Common myeloid progenitor, CD34-positive (primary cell): ENCODE data around the gene ADGRV1.
"Not testable (repeated sequence)": the region's sequence is repeated elsewhere in the genome, so short reads cannot be mapped to it uniquely, and the experiment has no call there.

Experiments
- CTCF ChIA-PET: fragments of 350-600 bp; sonication (Branson Sonifier 250); formaldehyde crosslinking; loops from one replicate; lab custom pipeline; 2021; ENCODE audit warnings: antibody characterized with exemption; lab: Charles Lee
- POLR2A ChIA-PET: fragments of 350-600 bp; sonication (Branson Sonifier 250); formaldehyde crosslinking; loops from one replicate; lab custom pipeline; 2021; ENCODE audit warnings: antibody characterized with exemption; lab: Charles Lee
- DNase-seq, 3 donors: peaks; one replicate each; pipeline versions ENCODE4 v3.0.0 to v3.0.0-alpha.2; 2013
- H3K27ac ChIP-seq, 2 experiments: 1 replicate in 1 of 2; 2 replicates in 1 of 2; pipeline ENCODE4 v1.7.0; 2013; ENCODE audit warnings: inconsistent platforms in 2 of 2, low read length in 2 of 2, mild to moderate bottlenecking in 2 of 2, low read depth in 1 of 2, moderate library complexity in 1 of 2; ENCODE audit not compliant: severe bottlenecking in 2 of 2, insufficient read depth in 1 of 2, poor library complexity in 1 of 2
- H3K27me3 ChIP-seq, 5 experiments: replicated peaks in 2 of 5; 1 replicate in 3 of 5; 2 replicates in 2 of 5; pipeline versions ENCODE4 v1.6.1 to v1.7.0; 2013; ENCODE audit warnings: low read length in 4 of 5, mild to moderate bottlenecking in 2 of 5, moderate library complexity in 2 of 5, inconsistent platforms in 1 of 5; ENCODE audit not compliant: insufficient read depth in 5 of 5, control insufficient read depth in 4 of 5
- H3K36me3 ChIP-seq, 4 experiments: 1 replicate in 2 of 4; 2 replicates in 2 of 4; pipeline versions ENCODE4 v1.6.1 to v1.7.0; 2013; ENCODE audit warnings: low read length in 3 of 4, control low read depth in 1 of 4, mild to moderate bottlenecking in 1 of 4; ENCODE audit not compliant: control insufficient read depth in 4 of 4, insufficient read depth in 4 of 4
- H3K4me1 ChIP-seq, 4 experiments: 1 replicate in 3 of 4; 2 replicates in 1 of 4; pipeline versions ENCODE4 v1.6.1 to v1.7.1; 2013; ENCODE audit warnings: low read length in 3 of 4, mild to moderate bottlenecking in 3 of 4, control low read depth in 1 of 4, inconsistent platforms in 1 of 4, moderate library complexity in 1 of 4; ENCODE audit not compliant: control insufficient read depth in 4 of 4, insufficient read depth in 4 of 4; ENCODE audit errors: control extremely low read depth in 1 of 4
- H3K4me3 ChIP-seq, 7 experiments: 1 replicate in 4 of 7; 2 replicates in 3 of 7; pipeline versions ENCODE4 v1.5.1 to v1.7.0; 2013; ENCODE audit warnings: mild to moderate bottlenecking in 7 of 7, low read length in 6 of 7, moderate library complexity in 6 of 7, inconsistent platforms in 2 of 7, low read depth in 2 of 7, control low read depth in 1 of 7; ENCODE audit not compliant: insufficient read depth in 4 of 7, control insufficient read depth in 1 of 7; ENCODE audit errors: extremely low read depth in 1 of 7
- H3K9me3 ChIP-seq, 5 experiments: 1 replicate in 4 of 5; 2 replicates in 1 of 5; pipeline versions ENCODE4 v1.6.1 to v1.7.1; 2013; ENCODE audit warnings: low read length in 4 of 5, mild to moderate bottlenecking in 2 of 5, inconsistent platforms in 1 of 5, low read depth in 1 of 5, moderate library complexity in 1 of 5; ENCODE audit not compliant: control insufficient read depth in 4 of 5, insufficient read depth in 2 of 5; ENCODE audit errors: control extremely low read depth in 1 of 5
- WGBS: methylation state at CpG from one replicate; pipeline ENCODE4 v1.1.5; 2013; ENCODE audit not compliant: insufficient coverage; 5-methylcytosine and 5-hydroxymethylcytosine counted together

Gene ADGRV1

DNA sequence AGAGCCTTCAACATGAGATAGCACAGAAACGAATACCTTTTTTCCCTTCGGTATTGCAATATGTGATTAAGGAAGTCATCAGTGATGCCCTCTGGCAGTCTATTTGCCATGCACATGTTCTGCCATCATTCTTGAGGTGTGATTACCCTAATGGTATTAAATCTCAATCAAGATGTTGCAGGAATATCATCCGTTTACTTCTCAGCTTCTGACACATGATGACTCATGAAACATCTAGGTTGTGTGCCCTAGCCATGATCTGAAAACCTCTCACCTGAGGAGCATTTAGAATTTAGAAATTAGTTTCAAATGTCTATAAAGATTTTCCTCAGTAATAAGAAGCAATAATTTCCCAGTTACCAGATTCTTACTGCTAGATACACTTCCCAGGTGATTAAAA lies 209.1 kb downstream of the ADGRV1 start:
- DNase-seq = no peak
- WGBS = 100% methylated on average over 3 of the region's 3 CpGs
- ChIA-PET POLR2A (no interaction called here), CTCF (no interaction called here)
- H3K4me1 ChIP-seq = no peaks in the 10 kb centered on the region
- H3K9me3 ChIP-seq = peaks cover 0 to 3% (median 0%) of the 10 kb centered on the region in 5 experiments
- H3K27ac ChIP-seq = no peak overlapping the region
- H3K36me3 ChIP-seq = no peaks in the 10 kb centered on the region
- H3K4me3 ChIP-seq = no peak overlapping the region
- H3K27me3 ChIP-seq = no peaks in the 10 kb centered on the region

DNA sequence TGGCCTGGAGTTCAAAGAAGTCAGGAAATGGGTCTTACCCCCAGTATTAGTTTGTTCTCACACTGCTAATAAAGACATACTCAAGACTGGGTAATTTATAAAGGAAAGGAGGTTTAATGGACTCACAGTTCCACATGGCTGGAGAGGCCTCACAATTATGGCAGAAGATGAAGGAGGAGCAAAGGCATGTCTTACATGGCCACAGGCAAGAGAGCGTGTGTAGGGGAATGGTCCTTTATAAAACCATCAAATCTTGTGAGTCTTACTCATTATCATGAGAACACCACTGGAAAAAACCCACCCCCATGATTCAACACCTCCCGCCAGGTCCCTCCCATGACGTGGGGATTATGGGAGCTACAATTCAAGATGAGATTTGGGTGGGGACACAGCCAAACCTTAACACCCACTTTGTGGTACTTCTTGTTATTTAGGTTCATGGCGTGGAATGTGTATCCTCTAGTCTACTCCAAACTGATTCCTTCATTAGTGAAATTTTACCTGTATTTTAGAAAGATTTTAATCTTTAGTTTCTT lies 211.5 kb downstream of the ADGRV1 start:
- H3K27ac ChIP-seq, H3K4me3 ChIP-seq, POLR2A ChIA-PET, H3K9me3 ChIP-seq, H3K36me3 ChIP-seq, H3K27me3 ChIP-seq, DNase-seq, H3K4me1 ChIP-seq: not testable (repeated sequence)
- CTCF ChIA-PET = interaction anchor here (1.7 kb wide), 1 partner anchor 11 kb away, joined by 6 read pairs; no protein-coding TSS in a partner anchor
- WGBS = 100% methylated on average over 3 of the region's 4 CpGs

DNA sequence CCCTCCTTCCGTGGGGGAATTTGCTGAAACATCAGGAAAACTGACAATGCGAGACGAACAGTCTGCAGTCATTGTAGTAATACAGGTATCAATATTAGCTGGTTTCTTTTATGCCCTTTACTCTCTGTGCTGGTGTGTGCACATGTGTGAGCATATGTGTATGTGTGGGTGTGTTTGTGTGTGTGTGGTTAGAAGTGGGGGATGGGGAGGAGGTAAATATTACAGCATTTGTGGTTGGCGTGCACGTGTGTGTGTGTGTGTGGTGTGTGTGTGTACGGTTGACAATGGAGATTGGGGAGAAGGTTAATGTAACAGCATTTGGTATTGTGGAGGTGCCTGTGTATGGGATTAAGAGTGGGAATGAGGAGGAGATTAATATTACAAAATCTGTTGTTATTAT lies 219.4 kb downstream of the ADGRV1 start:
- CTCF ChIA-PET = interaction anchor here (1.0 to 2.1 kb wide), 2 partner anchors 9 to 15 kb away, joined by 3 to 7 read pairs; no protein-coding TSS in a partner anchor
- H3K36me3 ChIP-seq = no peaks in the 10 kb centered on the region
- H3K4me3 ChIP-seq = no peak overlapping the region
- WGBS = 95% methylated on average over 4 of the region's 6 CpGs
- POLR2A ChIA-PET = no interaction called here
- no peak for DNase-seq
- H3K27me3 ChIP-seq = no peaks in the 10 kb centered on the region
- H3K4me1 ChIP-seq = no peaks in the 10 kb centered on the region
- H3K27ac ChIP-seq = no peak overlapping the region
- H3K9me3 ChIP-seq = no peaks in the 10 kb centered on the region

DNA sequence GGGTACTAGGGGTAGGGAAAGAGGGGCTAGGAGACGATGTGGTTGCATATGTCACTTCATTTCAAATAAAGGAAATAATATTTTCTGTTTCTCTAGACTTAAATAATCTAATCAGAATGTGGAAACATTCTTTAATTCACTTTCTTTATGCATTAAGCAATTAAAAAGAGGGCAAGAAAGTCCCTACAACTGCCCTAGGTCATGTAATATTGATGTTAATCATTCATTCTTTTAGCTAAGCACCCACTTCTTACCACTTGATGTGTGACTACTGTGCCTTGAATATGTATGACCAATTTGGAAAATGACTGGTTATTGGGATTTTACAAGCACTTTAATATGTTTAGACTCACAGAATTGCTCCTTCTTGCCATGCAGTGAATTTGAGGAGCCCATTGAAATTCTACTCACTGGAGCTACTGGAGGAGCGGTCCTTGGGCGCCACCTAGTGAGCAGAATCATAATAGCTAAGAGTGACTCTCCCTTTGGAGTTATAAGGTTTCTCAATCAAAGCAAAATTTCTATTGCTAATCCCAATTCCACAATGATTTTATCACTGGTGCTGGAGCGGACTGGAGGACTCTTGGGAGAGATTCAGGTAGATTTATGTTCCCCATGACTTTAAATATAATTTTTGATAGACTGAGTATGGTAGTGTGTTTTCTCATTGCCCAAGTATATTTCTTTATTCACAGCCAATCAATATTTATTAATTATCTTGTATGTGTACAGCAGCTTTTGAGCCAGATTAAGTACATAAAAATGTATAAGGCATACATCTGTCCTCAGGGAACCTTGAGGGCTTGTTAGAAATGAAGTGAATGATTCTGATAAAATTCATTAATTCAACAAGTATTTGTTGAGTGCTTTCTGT lies 225.1 kb downstream of the ADGRV1 start:
- ChIA-PET POLR2A (no interaction called here), CTCF (interaction anchor here (0.7 to 2.6 kb wide), 18 partner anchors 9 to 636 kb away, joined by 3 to 30 read pairs (median 4); no protein-coding TSS in a partner anchor)
- Histone ChIP-seq H3K27me3 (no peaks in the 10 kb centered on the region), H3K9me3 (no peaks in the 10 kb centered on the region), H3K27ac (no peak overlapping the region), H3K4me3 (no peak overlapping the region), H3K36me3 (no peaks in the 10 kb centered on the region), H3K4me1 (peaks cover 0 to 6% (median 3%) of the 10 kb centered on the region in 4 experiments)
- DNase-seq = peak; percentile 55 to 80 (median 73)
- 0% methylated on average over 2 of the region's 4 CpGs for WGBS

DNA sequence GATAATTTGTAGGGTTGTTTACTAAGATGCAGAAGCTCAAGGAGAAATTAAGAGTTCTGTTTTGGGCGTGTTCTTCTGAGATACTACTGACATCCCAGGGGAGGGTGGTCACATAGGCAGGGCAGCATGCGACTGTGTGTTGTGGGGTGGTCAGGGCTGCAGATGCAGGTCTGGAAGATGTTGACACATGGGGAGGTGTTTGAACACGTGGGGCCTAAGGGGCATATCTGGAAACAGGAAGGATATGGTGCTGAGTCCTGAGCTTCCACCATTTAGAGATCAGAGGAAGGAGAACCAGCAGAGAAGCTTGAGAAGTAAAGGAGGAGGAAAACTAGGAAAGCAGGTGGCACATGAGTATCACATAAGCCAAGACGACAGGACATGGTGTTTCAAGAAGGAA lies 228.2 kb downstream of the ADGRV1 start:
- H3K36me3 ChIP-seq = no peaks in the 10 kb centered on the region
- WGBS = 46% methylated on average over 4 of the region's 4 CpGs
- H3K4me1 ChIP-seq = peaks cover 0 to 6% (median 3%) of the 10 kb centered on the region in 4 experiments
- ChIA-PET CTCF (interaction anchor here (0.8 to 1.4 kb wide), 3 partner anchors 9 to 13 kb away, joined by 3 to 4 read pairs (median 3); no protein-coding TSS in a partner anchor), POLR2A (no interaction called here)
- H3K27ac ChIP-seq = no peak overlapping the region
- peak in 1 of 3 donors; percentile 27 for DNase-seq
- H3K27me3 ChIP-seq = no peaks in the 10 kb centered on the region
- no peaks in the 10 kb centered on the region for H3K9me3 ChIP-seq
- no peak overlapping the region for H3K4me3 ChIP-seq

DNA sequence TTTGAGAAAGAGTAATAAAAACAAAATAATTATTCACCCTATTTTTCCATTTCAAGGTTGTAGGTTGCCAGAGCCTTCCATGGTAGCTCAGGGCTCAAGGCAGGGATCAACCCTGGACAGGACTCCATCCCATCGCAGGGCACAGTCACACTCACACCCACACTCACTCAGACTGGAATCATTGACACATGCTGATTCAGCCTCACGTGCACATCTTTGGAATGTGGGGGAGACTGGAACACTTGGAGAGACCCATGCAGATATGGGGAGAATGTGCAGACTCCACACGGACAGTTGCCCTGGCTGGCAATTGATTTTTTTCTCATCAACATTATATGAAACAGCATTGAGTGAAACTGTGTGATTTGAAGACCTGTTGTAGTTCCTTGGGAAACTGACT lies 234.1 kb downstream of the ADGRV1 start:
- Histone ChIP-seq H3K4me3 (no peak overlapping the region), H3K36me3 (no peaks in the 10 kb centered on the region), H3K27ac (no peak overlapping the region), H3K4me1 (peaks cover 0 to 2% (median 0%) of the 10 kb centered on the region in 4 experiments), H3K9me3 (no peaks in the 10 kb centered on the region), H3K27me3 (no peaks in the 10 kb centered on the region)
- CTCF ChIA-PET = interaction anchor here (1.0 to 2.5 kb wide), 4 partner anchors 9 to 629 kb away, joined by 3 to 12 read pairs (median 8); no protein-coding TSS in a partner anchor
- WGBS = no CpG with 5 or more reads among the region's 3 CpGs
- no peak for DNase-seq
- POLR2A ChIA-PET = no interaction called here

DNA sequence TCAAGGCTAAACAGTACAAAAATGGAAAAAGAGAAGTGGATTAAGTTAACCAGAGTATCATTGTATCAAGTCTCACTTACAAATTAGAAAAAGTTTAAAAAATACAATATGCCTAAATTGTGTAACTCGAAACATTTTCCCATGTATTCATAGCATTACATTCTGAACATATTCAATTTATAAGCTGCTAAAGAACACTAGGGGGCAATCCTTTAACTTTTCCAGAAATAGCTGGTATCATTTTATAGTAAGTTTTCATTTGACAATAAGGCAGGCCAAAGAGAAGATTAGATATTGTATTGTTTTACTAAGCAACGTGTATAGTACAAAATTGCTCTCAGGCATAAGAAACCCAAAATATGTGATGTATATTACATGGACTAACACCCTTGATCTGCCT lies 234.6 kb downstream of the ADGRV1 start:
- Histone ChIP-seq H3K9me3 (no peaks in the 10 kb centered on the region), H3K36me3 (no peaks in the 10 kb centered on the region), H3K27me3 (no peaks in the 10 kb centered on the region), H3K27ac (no peak overlapping the region), H3K4me1 (peaks cover 0 to 2% (median 0%) of the 10 kb centered on the region in 4 experiments), H3K4me3 (no peak overlapping the region)
- no CpG with 5 or more reads among the region's 2 CpGs for WGBS
- DNase-seq = no peak
- ChIA-PET POLR2A (no interaction called here), CTCF (interaction anchor here (0.6 to 2.5 kb wide), 10 partner anchors 9 to 629 kb away, joined by 3 to 12 read pairs (median 3); no protein-coding TSS in a partner anchor)
